Esophagus mucosa (tissue), 1 donor: ENCODE measurements around the gene KIF2A. TPM values are rescaled to one million over a fixed set of nuclear protein-coding genes. Genes with fewer than 3 reads are reported as not detected.
"Not testable (repeated sequence)": the region's sequence is repeated elsewhere in the genome, so short reads cannot be mapped to it uniquely, and the experiment has no call there.

Experiments
- ATAC-seq: fragments of 200-7000 bp; cut with Tn5 transposase; one replicate; pipeline ENCODE4 v1.9.1; 2020
- total RNA-seq: library from RNA; stranded (reverse); gene quantifications from one replicate; pipeline ENCODE4 v1.2.4, GENCODE V29; 2023
- donor health status: DM: yes; HTN: yes; CAD: no.

Gene KIF2A
- 23.3 TPM for total RNA-seq

- peak; percentile 99 for ATAC-seq
Observed at GRCh38 chr5:62305715-62306322, at the start of gene KIF2A. Gene KIF2A, plus strand, starts transcription at chr5:62306206. Its CDS starts 267 bp downstream, at chr5:62306473.

GRCh38 chr5:62257020-62257367, 49.0 kb upstream of the KIF2A start:
- no peak for ATAC-seq

GRCh38 chr5:62258654-62259053, 47.4 kb upstream of the KIF2A start:
- ATAC-seq, result no peak

- peak; percentile 10 for ATAC-seq
Observed at GRCh38 chr5:62259699-62260250, 46.2 kb upstream of the KIF2A start.

- ATAC-seq, result no peak
Observed at GRCh38 chr5:62260513-62260912, 45.5 kb upstream of the KIF2A start.

GRCh38 chr5:62263401-62263800, 42.6 kb upstream of the KIF2A start:
- ATAC-seq, result no peak

- no peak for ATAC-seq
Observed at GRCh38 chr5:62265648-62266112, 40.3 kb upstream of the KIF2A start.

GRCh38 chr5:62266573-62266972, 39.4 kb upstream of the KIF2A start:
- ATAC-seq, result no peak

- ATAC-seq, result peak; percentile 98
Observed at GRCh38 chr5:62268234-62268633, 37.8 kb upstream of the KIF2A start.

- no peak for ATAC-seq
Observed at GRCh38 chr5:62268792-62269191, 37.2 kb upstream of the KIF2A start.

GRCh38 chr5:62271370-62271769, 34.6 kb upstream of the KIF2A start:
- ATAC-seq, result no peak

GRCh38 chr5:62271870-62272269, 34.1 kb upstream of the KIF2A start:
- no peak for ATAC-seq

GRCh38 chr5:62273687-62274086, 32.3 kb upstream of the KIF2A start:
- no peak for ATAC-seq

GRCh38 chr5:62275581-62275980, 30.4 kb upstream of the KIF2A start:
- ATAC-seq, result no peak

- peak; percentile 57 for ATAC-seq
Observed at GRCh38 chr5:62281411-62281810, 24.6 kb upstream of the KIF2A start.

GRCh38 chr5:62282064-62282463, 23.9 kb upstream of the KIF2A start:
- no peak for ATAC-seq

GRCh38 chr5:62283005-62283404, 23.0 kb upstream of the KIF2A start:
- ATAC-seq, result peak; percentile 18

- ATAC-seq, result no peak
Observed at GRCh38 chr5:62283861-62284260, 22.1 kb upstream of the KIF2A start.

- peak; percentile 62 for ATAC-seq
Observed at GRCh38 chr5:62284946-62285891, 20.8 kb upstream of the KIF2A start.

- no peak for ATAC-seq
Observed at GRCh38 chr5:62286834-62287233, 19.2 kb upstream of the KIF2A start.

GRCh38 chr5:62287237-62287636, 18.8 kb upstream of the KIF2A start:
- peak; percentile 75 for ATAC-seq

GRCh38 chr5:62288118-62288517, 17.9 kb upstream of the KIF2A start:
- ATAC-seq, result no peak

- ATAC-seq, result no peak
Observed at GRCh38 chr5:62289813-62290212, 16.2 kb upstream of the KIF2A start.

GRCh38 chr5:62291829-62292228, 14.2 kb upstream of the KIF2A start:
- ATAC-seq, result not testable (repeated sequence)
